Gastrocnemius medialis (tissue), 4 donors: ENCODE results near the gene GMPPA. TPM values are rescaled to one million over a fixed set of nuclear protein-coding genes. Genes with fewer than 3 reads are reported as not detected.

ENCODE experiments used
- ATAC-seq, 2 donors: fragments of 150-250 bp; one replicate each; pipeline ENCODE4 v1.9.1; 2016
- DNase-seq, 2 donors: peaks; one replicate each; pipeline ENCODE4 v3.0.0-alpha.2; 2019
- H3K27ac ChIP-seq, 4 donors: fragments of 200-600 bp; sonication (generic); 1 replicate in 1 of 4; 2 replicates in 3 of 4; pipeline ENCODE4 v1.5.1; 2016 to 2018; ENCODE audit warnings: mild to moderate bottlenecking in 2 of 4, moderate library complexity in 1 of 4
- H3K27me3 ChIP-seq, 3 donors: fragments of 200-600 bp; sonication (generic) in 2 of 3; 1 replicate in 1 of 3; 2 replicates in 2 of 3; pipeline versions ENCODE4 v1.5.1 to v1.6.0; 2016 to 2019; ENCODE audit warnings: mild to moderate bottlenecking in 1 of 3, moderate library complexity in 1 of 3
- H3K36me3 ChIP-seq, 2 donors: fragments of 200-600 bp; sonication (generic) in 1 of 2; one replicate each; pipeline ENCODE4 v1.5.1; 2017 to 2018
- H3K4me1 ChIP-seq, 2 donors: fragments of 200-600 bp; sonication (generic) in 1 of 2; one replicate each; pipeline ENCODE4 v1.5.1; 2016 to 2017; ENCODE audit warnings: mild to moderate bottlenecking in 2 of 2
- H3K4me3 ChIP-seq, 4 donors: fragments of 200-600 bp; sonication (generic) in 3 of 4; 1 replicate in 1 of 4; 2 replicates in 3 of 4; pipeline ENCODE4 v1.5.1; 2016 to 2019; ENCODE audit warnings: mild to moderate bottlenecking in 2 of 4
- H3K9me3 ChIP-seq, 3 donors: fragments of 200-600 bp; sonication (generic) in 2 of 3; 1 replicate in 1 of 3; 2 replicates in 2 of 3; pipeline ENCODE4 v1.5.1; 2016 to 2019
- CTCF ChIP-seq, 5 experiments: fragments of 450-650 bp in 3 of 5; fragments of 200-600 bp in 2 of 5; sonication (generic) in 2 of 5; IDR thresholded peaks in 4 of 5; conservative IDR thresholded peaks in 1 of 5; 1 replicate in 4 of 5; 2 replicates in 1 of 5; pipeline ENCODE4 v1.5.1; 2016 to 2019; ENCODE audit warnings: antibody characterized with exemption in 5 of 5, mild to moderate bottlenecking in 3 of 5, moderate library complexity in 3 of 5
- POLR2A ChIP-seq, 2 donors: fragments of 450-650 bp; IDR thresholded peaks; one replicate each; pipeline ENCODE4 v1.6.1; 2017; ENCODE audit warnings: antibody characterized with exemption in 2 of 2, mild to moderate bottlenecking in 2 of 2, moderate library complexity in 2 of 2
- in situ Hi-C, 4 donors: fragments of 200-750 bp; cut with MboI; loops; one replicate each; pipeline versions ENCODE4 v1.15.0 to v1.8.0; 2017; ENCODE audit warnings: low sequenced_read_pairs in 4 of 4
- intact Hi-C: fragments of 100-400 bp; cut with DNase I; formaldehyde crosslinking; loops from one replicate; pipeline ENCODE4 v1.15.1; 2023; ENCODE audit warnings: low total_unique reads
- total RNA-seq, 4 donors: library from RNA; depleted of rRNA; stranded (reverse); fragments of >200 nt; gene quantifications; one replicate each; pipeline versions ENCODE4 v1.1.0 to v1.2.3, GENCODE V29; 2016

Gene GMPPA
- total RNA-seq, 4 donors from 2014 or later, result 18.0 to 25.8 (median 24.4) TPM

- intact Hi-C loops, result no loop called here
- ATAC-seq, result no peak
Observed at GRCh38 chr2:219470429-219470828, 28.3 kb upstream of the GMPPA start.

GRCh38 chr2:219471476-219472371, 27.0 kb upstream of the GMPPA start:
- intact Hi-C loops, result no loop called here
- in situ Hi-C loops, result loop anchor here in 2 of 4 donors (10.0 kb wide), 1 partner anchor 53 kb away; no protein-coding TSS in a partner anchor
- no peak overlapping the region for H3K27ac ChIP-seq
- ATAC-seq, result no peak
- no peak for DNase-seq
- no peaks in the 10 kb centered on the region for H3K9me3 ChIP-seq
- H3K4me1 ChIP-seq, result no peaks in the 10 kb centered on the region
- H3K27me3 ChIP-seq, result no peaks in the 10 kb centered on the region
- H3K4me3 ChIP-seq, result no peak overlapping the region
- TF ChIP-seq CTCF (IDR thresholded peaks at IDR 0.05 in 4 of 5, conservative IDR thresholded peaks at IDR 0.05 in 1 of 5) (no peak), POLR2A (IDR thresholded peaks at IDR 0.05) (no peak)
- peaks cover 0 to 75% of the 10 kb centered on the region in 2 donors for H3K36me3 ChIP-seq

More at GRCh38 chr2:219470429-219470828, 28.3 kb upstream of the GMPPA start:
- in situ Hi-C loops, result loop anchor here in 2 of 4 donors (10.0 kb wide), 1 partner anchor 54 kb away; no protein-coding TSS in a partner anchor
- no peaks in the 10 kb centered on the region for H3K4me1 ChIP-seq
- H3K27ac ChIP-seq, result peak overlapping the region in 1 of 4 donors; percentile 54
- no peak for DNase-seq
- no peak overlapping the region for H3K4me3 ChIP-seq
- H3K9me3 ChIP-seq, result no peaks in the 10 kb centered on the region
- TF ChIP-seq POLR2A (IDR thresholded peaks at IDR 0.05), result no peak
- no peak for TF ChIP-seq CTCF (IDR thresholded peaks at IDR 0.05 in 4 of 5, conservative IDR thresholded peaks at IDR 0.05 in 1 of 5)
- peaks cover 0 to 87% of the 10 kb centered on the region in 2 donors for H3K36me3 ChIP-seq
- no peaks in the 10 kb centered on the region for H3K27me3 ChIP-seq

- in situ Hi-C loops (loop anchor here in 2 of 4 donors (10.0 kb wide), 1 partner anchor 52 kb away; no protein-coding TSS in a partner anchor), intact Hi-C loops (no loop called here)
- Histone ChIP-seq H3K9me3 (no peaks in the 10 kb centered on the region), H3K4me1 (no peaks in the 10 kb centered on the region), H3K27me3 (no peaks in the 10 kb centered on the region), H3K27ac (peak overlapping the region in 1 of 4 donors; percentile 36), H3K4me3 (no peak overlapping the region), H3K36me3 (peaks cover 0 to 72% of the 10 kb centered on the region in 2 donors)
- DNase-seq (no peak), ATAC-seq (no peak)
- TF ChIP-seq CTCF (IDR thresholded peaks at IDR 0.05 in 4 of 5, conservative IDR thresholded peaks at IDR 0.05 in 1 of 5) (no peak), POLR2A (IDR thresholded peaks at IDR 0.05) (no peak)
Observed at GRCh38 chr2:219472629-219473187, 26.0 kb upstream of the GMPPA start.

GRCh38 chr2:219473511-219473910, 25.2 kb upstream of the GMPPA start:
- Histone ChIP-seq H3K27ac (peak overlapping the region in 2 of 4 donors; percentile 24 to 36), H3K9me3 (no peaks in the 10 kb centered on the region), H3K4me1 (no peaks in the 10 kb centered on the region), H3K4me3 (no peak overlapping the region), H3K27me3 (no peaks in the 10 kb centered on the region), H3K36me3 (peaks cover 0 to 74% of the 10 kb centered on the region in 2 donors)
- in situ Hi-C loops (loop anchor here in 2 of 4 donors (10.0 kb wide), 1 partner anchor 51 kb away; no protein-coding TSS in a partner anchor), intact Hi-C loops (no loop called here)
- no peak for ATAC-seq
- TF ChIP-seq CTCF (IDR thresholded peaks at IDR 0.05 in 4 of 5, conservative IDR thresholded peaks at IDR 0.05 in 1 of 5) (no peak), POLR2A (IDR thresholded peaks at IDR 0.05) (no peak)
- no peak for DNase-seq
